Measurements from ENCODE around the gene ZIC2.

The ZIC2 gene

DNA sequence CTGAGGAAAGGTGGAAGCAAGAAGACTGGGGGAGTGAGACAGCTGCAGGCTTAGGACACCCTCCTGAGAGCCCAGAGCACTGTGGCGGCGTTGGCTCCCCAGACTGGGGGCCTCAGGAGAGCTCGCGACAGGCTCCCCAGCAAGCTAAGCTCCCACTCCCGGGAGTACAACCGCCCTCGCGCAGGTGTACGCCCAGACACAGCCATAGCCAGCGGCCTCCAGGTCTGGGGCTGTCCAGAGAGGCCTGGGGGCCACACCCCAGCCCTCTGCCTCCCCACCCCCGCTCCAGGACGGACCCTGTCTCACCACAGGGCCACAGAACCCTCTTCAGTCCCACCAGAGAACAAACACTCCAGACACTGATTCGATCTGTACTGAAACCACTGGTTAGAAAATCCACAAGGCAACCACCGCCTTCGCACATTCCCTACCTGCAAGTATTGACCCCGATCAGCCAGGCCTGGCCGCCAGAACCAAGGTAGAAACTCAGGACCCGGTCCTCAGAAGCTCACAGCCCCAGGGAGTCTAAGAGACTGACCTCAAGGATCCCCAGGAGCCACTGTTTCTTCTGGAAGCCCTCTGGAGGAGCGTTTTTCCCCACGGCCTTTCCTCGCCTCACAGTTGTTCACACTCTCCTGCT is 26.4 kb upstream of the ZIC2 start:
- no peak for DNase-seq (ENCODE audit: low read depth in 1 of 2, low spot score in 1 of 2)
- H3K27me3 ChIP-seq (ENCODE audit: insufficient read depth, poor library complexity, severe bottlenecking): peaks cover 84% of the 10 kb centered on the region
- TF ChIP-seq, protein P1, sequence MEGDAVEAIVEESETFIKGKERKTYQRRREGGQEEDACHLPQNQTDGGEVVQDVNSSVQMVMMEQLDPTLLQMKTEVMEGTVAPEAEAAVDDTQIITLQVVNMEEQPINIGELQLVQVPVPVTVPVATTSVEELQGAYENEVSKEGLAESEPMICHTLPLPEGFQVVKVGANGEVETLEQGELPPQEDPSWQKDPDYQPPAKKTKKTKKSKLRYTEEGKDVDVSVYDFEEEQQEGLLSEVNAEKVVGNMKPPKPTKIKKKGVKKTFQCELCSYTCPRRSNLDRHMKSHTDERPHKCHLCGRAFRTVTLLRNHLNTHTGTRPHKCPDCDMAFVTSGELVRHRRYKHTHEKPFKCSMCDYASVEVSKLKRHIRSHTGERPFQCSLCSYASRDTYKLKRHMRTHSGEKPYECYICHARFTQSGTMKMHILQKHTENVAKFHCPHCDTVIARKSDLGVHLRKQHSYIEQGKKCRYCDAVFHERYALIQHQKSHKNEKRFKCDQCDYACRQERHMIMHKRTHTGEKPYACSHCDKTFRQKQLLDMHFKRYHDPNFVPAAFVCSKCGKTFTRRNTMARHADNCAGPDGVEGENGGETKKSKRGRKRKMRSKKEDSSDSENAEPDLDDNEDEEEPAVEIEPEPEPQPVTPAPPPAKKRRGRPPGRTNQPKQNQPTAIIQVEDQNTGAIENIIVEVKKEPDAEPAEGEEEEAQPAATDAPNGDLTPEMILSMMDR (IDR thresholded peaks at IDR 0.05; ENCODE audit: insufficient read depth, low read length): no peak
- TF ChIP-seq SPI1 (IDR thresholded peaks at IDR 0.05; ENCODE audit: borderline replicate concordance, low read depth) (no peak), GABPA (IDR thresholded peaks at IDR 0.05; ENCODE audit: low read depth) (no peak), POLR2AphosphoS5 (IDR thresholded peaks at IDR 0.05; ENCODE audit: low read depth) (no peak)
- TF ChIP-seq, protein P2, sequence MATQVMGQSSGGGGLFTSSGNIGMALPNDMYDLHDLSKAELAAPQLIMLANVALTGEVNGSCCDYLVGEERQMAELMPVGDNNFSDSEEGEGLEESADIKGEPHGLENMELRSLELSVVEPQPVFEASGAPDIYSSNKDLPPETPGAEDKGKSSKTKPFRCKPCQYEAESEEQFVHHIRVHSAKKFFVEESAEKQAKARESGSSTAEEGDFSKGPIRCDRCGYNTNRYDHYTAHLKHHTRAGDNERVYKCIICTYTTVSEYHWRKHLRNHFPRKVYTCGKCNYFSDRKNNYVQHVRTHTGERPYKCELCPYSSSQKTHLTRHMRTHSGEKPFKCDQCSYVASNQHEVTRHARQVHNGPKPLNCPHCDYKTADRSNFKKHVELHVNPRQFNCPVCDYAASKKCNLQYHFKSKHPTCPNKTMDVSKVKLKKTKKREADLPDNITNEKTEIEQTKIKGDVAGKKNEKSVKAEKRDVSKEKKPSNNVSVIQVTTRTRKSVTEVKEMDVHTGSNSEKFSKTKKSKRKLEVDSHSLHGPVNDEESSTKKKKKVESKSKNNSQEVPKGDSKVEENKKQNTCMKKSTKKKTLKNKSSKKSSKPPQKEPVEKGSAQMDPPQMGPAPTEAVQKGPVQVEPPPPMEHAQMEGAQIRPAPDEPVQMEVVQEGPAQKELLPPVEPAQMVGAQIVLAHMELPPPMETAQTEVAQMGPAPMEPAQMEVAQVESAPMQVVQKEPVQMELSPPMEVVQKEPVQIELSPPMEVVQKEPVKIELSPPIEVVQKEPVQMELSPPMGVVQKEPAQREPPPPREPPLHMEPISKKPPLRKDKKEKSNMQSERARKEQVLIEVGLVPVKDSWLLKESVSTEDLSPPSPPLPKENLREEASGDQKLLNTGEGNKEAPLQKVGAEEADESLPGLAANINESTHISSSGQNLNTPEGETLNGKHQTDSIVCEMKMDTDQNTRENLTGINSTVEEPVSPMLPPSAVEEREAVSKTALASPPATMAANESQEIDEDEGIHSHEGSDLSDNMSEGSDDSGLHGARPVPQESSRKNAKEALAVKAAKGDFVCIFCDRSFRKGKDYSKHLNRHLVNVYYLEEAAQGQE (IDR thresholded peaks at IDR 0.05; ENCODE audit: insufficient replicate concordance, low read depth): no peak

DNA sequence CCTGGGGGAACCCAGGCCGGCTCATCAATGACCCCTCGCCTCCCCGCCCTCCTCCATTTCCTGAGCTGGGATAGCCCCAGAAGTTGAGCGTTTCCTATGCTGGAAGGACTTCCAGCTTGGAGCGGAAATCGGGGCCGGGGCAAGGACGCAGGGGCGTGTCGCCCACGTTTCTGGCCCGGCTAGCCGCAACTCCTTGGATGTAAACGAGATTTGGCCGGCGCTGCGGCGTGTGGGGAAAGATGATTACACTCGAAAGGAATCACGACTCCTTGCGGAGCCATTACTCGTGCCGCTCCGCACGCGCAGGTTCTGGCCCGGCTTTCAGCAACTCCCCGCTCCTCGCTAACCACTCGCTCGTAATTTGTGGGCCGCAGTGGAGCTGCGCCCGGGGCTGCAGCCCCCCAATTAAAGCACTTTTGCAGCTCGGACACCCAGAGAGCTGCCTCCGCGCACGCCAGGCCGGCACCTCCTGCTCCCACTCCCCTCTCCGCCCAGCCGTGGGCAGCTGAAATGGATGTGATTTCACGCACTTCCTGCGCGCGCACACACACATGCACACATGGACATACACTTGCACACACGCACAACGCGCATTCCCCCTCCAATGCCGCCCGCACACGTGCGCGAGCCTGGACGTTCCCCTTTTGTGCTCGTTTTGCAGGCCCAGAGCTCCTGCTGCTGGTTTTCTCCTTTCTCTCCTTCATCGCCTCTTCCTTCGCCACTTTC is 25.7 kb upstream of the ZIC2 start:
- H3K4me3 ChIP-seq (replicated peaks; ENCODE audit: insufficient read depth, low read length): no peak overlapping the region
- TF ChIP-seq GABPA (IDR thresholded peaks at IDR 0.05; ENCODE audit: low read depth): no peak
- TF ChIP-seq, protein P1 (IDR thresholded peaks at IDR 0.05; ENCODE audit: insufficient read depth, low read length): no peak
- TF ChIP-seq SPI1 (IDR thresholded peaks at IDR 0.05; ENCODE audit: borderline replicate concordance, low read depth): no peak
- TF ChIP-seq, protein P2 (IDR thresholded peaks at IDR 0.05; ENCODE audit: insufficient replicate concordance, low read depth): no peak
- TF ChIP-seq POLR2AphosphoS5 (IDR thresholded peaks at IDR 0.05; ENCODE audit: low read depth): no peak
- no peak for DNase-seq (ENCODE audit: low read depth in 1 of 2, low spot score in 1 of 2)
- H3K27me3 ChIP-seq (ENCODE audit: insufficient read depth, poor library complexity, severe bottlenecking): peaks cover 82% of the 10 kb centered on the region
- no peak overlapping the region for H3K27ac ChIP-seq (replicated peaks)

More for the DNA sequence above, 26.4 kb upstream of the ZIC2 start:
- Histone ChIP-seq H3K4me3 (replicated peaks; ENCODE audit: insufficient read depth, low read length) (no peak overlapping the region), H3K27ac (replicated peaks) (no peak overlapping the region)

DNA sequence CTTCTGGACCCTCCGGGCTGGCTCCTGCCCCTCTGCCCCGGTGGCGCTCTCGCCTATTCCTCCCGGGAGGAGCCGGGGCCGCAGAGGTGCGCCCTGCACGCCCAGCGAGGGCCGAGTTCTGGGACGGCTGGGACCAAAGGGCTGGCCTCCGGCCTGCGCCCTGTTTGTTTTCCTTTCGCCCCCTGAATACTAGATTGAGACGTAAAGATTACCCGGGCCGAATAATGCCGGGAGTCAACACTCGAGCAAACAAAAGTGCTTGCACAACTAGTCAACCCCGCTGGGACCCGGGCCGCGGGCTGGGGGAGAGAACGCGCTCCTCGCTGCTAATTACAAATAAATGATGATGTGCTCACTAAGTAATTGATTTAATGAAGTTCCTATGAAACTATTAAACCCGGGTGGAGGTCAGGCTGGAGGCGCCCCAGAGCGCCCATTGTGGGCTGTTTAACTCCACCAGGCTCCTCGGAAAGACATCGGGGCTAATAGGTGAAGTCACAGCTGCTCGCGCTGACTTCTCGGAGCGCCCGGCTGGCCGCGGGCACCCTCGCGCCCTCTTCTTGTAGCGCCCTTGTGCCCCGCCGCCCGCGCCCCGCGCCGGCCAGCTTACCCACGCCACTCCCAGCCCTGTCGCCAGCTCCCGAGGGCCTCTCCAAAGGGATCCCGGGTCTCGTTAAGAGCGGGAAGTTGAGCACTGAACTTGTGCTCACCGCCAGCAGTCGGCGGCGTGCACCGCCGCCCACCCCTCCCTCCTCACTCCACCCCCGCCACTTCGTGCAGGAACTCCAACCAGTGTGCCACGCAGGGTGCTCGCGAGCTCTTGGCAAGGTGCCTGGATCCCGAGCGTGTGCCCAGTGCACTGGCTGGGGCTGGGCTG is 24.9 kb upstream of the ZIC2 start:
- peaks cover 83% of the 10 kb centered on the region for H3K27me3 ChIP-seq (ENCODE audit: insufficient read depth, poor library complexity, severe bottlenecking)

More for the DNA sequence above, 24.9 kb upstream of the ZIC2 start:
- no peak overlapping the region for H3K4me3 ChIP-seq (replicated peaks; ENCODE audit: insufficient read depth, low read length)
- no peak overlapping the region for H3K27ac ChIP-seq (replicated peaks)
- TF ChIP-seq GABPA (IDR thresholded peaks at IDR 0.05; ENCODE audit: low read depth) (no peak), POLR2AphosphoS5 (IDR thresholded peaks at IDR 0.05; ENCODE audit: low read depth) (no peak), SPI1 (IDR thresholded peaks at IDR 0.05; ENCODE audit: borderline replicate concordance, low read depth) (no peak)
- TF ChIP-seq, protein P2 (IDR thresholded peaks at IDR 0.05; ENCODE audit: insufficient replicate concordance, low read depth): no peak
- TF ChIP-seq, protein P1 (IDR thresholded peaks at IDR 0.05; ENCODE audit: insufficient read depth, low read length): no peak
- no peak for DNase-seq (ENCODE audit: low read depth in 1 of 2, low spot score in 1 of 2)

All from HL-60 (cell line).